Glutamatergic neuron (in vitro differentiated cells): ENCODE measurements around the gene GPR137B. TPM values are rescaled to one million over a fixed set of nuclear protein-coding genes. Genes with fewer than 3 reads are reported as not detected.
A peak's percentile ranks its signal among the peaks of the same experiment; 100 is the strongest.

Experiments used
- DNase-seq: peaks from one replicate; pipeline ENCODE4 v3.0.0; 2022
- H3K27ac Mint-ChIP-seq: one replicate; pipeline ENCODE4 v1.8.0; 2020; ENCODE audit warnings: mild to moderate bottlenecking, mixed read lengths, inconsistent platforms; ENCODE audit not compliant: unreplicated experiment
- H3K27me3 Mint-ChIP-seq: one replicate; pipeline ENCODE4 v1.8.0; 2020; ENCODE audit warnings: mild to moderate bottlenecking, moderate library complexity, mixed read lengths, inconsistent platforms; ENCODE audit not compliant: unreplicated experiment
- H3K36me3 Mint-ChIP-seq: one replicate; pipeline ENCODE4 v1.8.0; 2020; ENCODE audit warnings: mild to moderate bottlenecking, mixed read lengths, inconsistent platforms; ENCODE audit not compliant: unreplicated experiment
- H3K4me1 Mint-ChIP-seq: one replicate; pipeline ENCODE4 v1.8.0; 2020; ENCODE audit warnings: mild to moderate bottlenecking, low read depth, mixed read lengths, inconsistent platforms; ENCODE audit not compliant: unreplicated experiment
- H3K4me3 Mint-ChIP-seq: one replicate; pipeline ENCODE4 v1.8.0; 2020; ENCODE audit warnings: mild to moderate bottlenecking, mixed read lengths, inconsistent platforms; ENCODE audit not compliant: unreplicated experiment
- H3K9me3 Mint-ChIP-seq: one replicate; pipeline ENCODE4 v1.8.0; 2020; ENCODE audit warnings: mild to moderate bottlenecking, moderate library complexity, mixed read lengths, inconsistent platforms; ENCODE audit not compliant: unreplicated experiment
- total RNA-seq: library from RNA; stranded (reverse); fragmentation: NEBNext Ultra II Directional; extraction: Animal tissue kit (Norgen Biotek cat#: 25700); gene quantifications from one replicate; pipeline ENCODE4 v1.2.1, GENCODE V29; 2021; ENCODE audit not compliant: unreplicated experiment
- TF ChIP-seq, protein P1 (sequence below): fragments of 200-600 bp; sonication (generic); IDR thresholded peaks from one replicate; pipeline ENCODE4 v1.5.0; 2021; ENCODE audit not compliant: partially characterized antibody, unreplicated experiment

Gene GPR137B
- total RNA-seq, 1 donor from 2014 or later, result 22.5 TPM

GRCh38 chr1:236139495-236139894 is 2.8 kb upstream of the GPR137B start:
- Mint-ChIP-seq H3K27ac (no peak overlapping the region), H3K4me3 (no peak overlapping the region), H3K4me1 (peaks cover 7% of the 10 kb centered on the region), H3K9me3 (peaks cover 6% of the 10 kb centered on the region), H3K27me3 (peaks cover 26% of the 10 kb centered on the region), H3K36me3 (no peaks in the 10 kb centered on the region)
- DNase-seq, result no peak
- TF ChIP-seq, protein P1, sequence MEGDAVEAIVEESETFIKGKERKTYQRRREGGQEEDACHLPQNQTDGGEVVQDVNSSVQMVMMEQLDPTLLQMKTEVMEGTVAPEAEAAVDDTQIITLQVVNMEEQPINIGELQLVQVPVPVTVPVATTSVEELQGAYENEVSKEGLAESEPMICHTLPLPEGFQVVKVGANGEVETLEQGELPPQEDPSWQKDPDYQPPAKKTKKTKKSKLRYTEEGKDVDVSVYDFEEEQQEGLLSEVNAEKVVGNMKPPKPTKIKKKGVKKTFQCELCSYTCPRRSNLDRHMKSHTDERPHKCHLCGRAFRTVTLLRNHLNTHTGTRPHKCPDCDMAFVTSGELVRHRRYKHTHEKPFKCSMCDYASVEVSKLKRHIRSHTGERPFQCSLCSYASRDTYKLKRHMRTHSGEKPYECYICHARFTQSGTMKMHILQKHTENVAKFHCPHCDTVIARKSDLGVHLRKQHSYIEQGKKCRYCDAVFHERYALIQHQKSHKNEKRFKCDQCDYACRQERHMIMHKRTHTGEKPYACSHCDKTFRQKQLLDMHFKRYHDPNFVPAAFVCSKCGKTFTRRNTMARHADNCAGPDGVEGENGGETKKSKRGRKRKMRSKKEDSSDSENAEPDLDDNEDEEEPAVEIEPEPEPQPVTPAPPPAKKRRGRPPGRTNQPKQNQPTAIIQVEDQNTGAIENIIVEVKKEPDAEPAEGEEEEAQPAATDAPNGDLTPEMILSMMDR, result no peak

DNA sequence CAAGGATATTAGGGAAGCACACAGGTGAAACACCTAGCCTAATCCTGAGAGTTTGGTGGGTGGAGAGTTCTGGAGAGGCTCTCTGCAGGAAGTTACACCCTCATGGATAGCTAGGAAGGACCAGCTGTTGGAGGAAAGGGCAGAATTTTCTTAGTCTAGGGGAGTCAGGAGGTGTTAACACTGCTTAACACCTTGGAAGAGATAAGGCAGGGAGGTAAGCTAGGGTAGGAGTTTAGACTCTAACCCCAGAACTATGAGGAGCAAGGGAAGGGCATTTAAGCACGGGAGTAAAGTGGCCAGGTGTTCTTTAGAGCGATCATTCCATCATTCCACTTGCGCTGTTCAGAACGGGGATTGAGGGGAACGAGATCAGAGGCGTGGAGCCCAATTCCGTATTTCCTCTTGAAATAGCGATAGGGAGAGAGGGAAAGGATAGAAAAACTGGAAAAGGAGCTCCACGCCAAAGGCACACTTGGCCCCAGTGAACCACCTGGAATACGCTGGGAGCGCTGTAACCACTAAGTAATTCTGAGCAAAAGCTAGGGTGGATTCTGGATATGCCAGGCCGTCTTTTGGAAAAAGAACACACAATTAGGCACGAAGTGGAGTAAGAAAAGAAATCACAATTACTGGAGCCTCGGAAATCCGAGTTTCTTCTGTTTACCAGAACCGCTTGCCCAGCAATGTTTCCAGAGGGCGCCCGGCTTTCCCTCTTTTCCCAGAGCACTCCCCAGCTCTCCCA is 1.5 kb upstream of the GPR137B start:
- Mint-ChIP-seq H3K27ac (no peak overlapping the region), H3K36me3 (no peaks in the 10 kb centered on the region), H3K9me3 (peaks cover 8% of the 10 kb centered on the region), H3K27me3 (peaks cover 25% of the 10 kb centered on the region), H3K4me1 (peaks cover 12% of the 10 kb centered on the region), H3K4me3 (peak overlapping the region; percentile 92)
- TF ChIP-seq, protein P1, result no peak
- DNase-seq, result no peak

DNA sequence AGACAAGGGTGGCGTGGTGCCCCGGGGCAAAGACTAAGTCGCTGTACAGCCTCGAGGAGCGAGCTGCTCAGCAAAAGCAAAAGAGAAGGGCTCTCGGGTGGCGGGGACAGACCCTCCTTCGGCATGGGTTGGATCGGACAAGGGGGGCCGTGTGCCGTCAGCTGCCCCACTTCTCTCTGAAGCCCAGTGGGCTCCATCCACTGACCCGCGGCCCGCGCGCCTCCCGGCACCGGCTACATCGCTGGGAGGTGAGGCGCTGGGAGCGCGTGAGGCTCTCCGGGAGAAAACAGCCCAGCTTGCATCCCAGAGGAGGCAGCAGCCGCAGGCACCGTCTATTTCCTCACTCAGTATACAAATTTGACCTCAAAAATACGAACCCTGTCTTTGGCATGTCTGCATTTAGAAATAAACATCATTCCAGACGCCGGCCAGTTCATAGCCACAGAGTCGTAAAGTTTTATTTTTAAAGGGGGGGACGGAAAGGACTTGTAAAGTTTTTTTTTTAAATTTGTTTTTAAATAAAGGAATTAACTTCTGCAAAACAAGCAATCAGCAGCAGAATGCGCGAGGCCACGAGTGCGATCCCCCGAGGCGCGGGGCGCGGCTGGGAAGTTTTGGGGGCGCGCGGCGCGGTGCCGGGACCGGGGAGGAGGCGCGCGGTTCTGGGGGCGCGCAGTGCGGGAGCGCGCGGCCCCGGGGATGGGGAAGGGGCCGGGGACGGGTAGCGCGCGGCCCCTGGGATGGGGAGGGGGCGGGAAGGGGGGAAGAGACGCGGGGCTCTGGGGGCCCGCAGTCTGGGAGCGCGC is 689 bp upstream of the GPR137B start:
- Mint-ChIP-seq H3K9me3 (peaks cover 10% of the 10 kb centered on the region), H3K4me3 (peak overlapping the region; percentile 92), H3K27me3 (peaks cover 25% of the 10 kb centered on the region), H3K36me3 (no peaks in the 10 kb centered on the region), H3K27ac (peak overlapping the region; percentile 72), H3K4me1 (peaks cover 15% of the 10 kb centered on the region)
- TF ChIP-seq, protein P1, result no peak
- peak; percentile 63 for DNase-seq

- Mint-ChIP-seq H3K27me3 (peaks cover 25% of the 10 kb centered on the region), H3K9me3 (peaks cover 10% of the 10 kb centered on the region), H3K4me3 (peak overlapping the region; percentile 99), H3K27ac (peak overlapping the region; percentile 48), H3K4me1 (peaks cover 23% of the 10 kb centered on the region), H3K36me3 (no peaks in the 10 kb centered on the region)
- TF ChIP-seq, protein P1, result no peak
- DNase-seq, result peak; percentile 36
Measured at GRCh38 chr1:236143104-236143948, 987 bp downstream of the GPR137B start.
